ENCODE results near the gene LDAH. TPM values are rescaled to one million over a fixed set of nuclear protein-coding genes. Genes with fewer than 3 reads are reported as not detected.

Gene LDAH
- 15.9 and 27.5 TPM in 2 replicates for total RNA-seq

DNA sequence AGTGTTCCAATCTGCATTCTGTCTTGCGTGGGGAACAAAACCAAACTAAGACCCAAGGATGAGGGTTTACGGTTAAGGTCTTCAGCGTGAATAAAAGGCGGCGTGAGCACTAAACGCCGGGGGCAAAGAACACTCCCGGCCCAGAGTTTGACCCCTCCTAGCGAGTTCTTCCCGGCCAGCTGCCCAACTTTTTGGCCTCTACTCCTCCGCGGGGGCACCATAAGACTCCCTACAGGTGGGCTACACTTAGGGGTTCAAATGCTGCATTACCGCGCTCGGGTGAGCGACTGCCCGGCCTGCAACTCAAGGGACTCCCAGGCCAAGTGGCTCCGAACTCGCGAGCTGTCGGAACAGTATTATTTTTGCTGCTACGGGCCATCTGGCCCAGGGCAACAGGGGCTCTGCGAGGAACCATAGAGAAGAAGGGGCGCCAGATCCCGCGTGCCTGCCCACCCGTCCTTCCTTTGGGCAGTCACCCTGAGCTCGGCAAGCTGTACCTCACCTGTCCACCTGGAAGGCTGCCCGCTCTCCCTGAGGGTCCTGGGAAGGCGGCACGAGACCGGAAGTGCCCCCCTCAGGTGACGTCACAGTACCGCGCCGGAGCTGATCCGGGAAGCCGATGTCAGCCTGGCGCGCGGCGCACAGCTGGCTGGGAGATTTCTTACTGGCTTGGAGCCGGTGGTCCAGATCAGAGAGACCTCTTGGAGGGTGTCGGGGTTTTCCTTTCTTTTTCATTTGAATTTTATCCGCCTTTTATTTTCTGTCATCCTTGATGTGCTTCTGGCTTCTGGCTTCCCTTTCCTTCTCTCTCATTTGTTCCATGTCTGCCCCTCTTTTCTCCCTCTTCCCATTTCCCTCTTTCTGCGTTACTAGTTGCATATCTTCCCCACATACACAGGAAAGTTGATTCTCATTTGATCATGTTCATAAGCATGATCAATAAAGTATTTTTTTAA, at the start of gene LDAH:
Gene LDAH, minus strand, starts transcription at position 567 of the 956 bp plus-strand sequence. CDS start 21,638 bp downstream, outside the sequence.

DNA sequence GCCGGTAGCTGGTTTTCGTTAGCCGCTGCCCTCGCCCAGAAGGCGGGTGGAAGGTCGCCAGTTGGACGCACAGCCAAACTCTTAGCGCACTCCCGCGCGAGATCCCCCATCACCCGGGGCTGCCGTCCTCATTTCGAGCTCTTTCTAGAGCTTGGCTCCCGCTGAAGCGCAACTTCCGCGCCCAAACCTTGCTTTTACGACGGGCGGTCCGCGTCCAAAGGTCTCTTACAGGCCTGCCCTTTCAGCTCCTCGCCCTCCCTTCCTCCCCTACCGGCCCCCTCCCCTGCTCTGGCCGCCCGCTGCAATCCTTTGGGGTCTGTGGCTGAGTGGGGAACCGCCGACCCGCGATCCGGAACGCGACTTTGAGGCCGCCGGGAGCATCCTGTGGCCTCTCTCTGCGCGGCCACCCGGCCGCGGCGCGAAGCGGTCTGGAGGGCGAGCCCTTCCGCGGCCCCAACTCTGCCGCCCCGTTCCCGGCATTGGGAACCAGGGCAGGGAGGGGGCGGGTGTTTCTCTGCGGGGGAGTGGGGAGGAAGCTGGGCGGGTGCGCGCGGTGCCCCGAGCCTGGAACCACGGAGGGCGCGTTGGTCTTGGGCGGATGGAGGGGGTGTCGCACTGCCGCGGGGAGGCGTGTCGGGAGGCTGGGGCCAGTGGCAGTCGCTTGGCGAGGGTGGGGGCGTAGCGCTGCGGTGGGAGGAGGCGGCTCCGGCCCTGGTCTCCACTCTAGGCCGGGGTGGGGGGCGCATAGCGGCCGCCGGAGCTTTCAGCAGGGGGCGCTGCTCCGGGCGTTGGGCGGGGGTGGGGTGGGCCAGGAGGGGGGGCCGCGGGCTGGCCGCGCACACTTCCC, 156.4 kb downstream of the LDAH start, which contains the start of gene GDF7:
Gene GDF7, plus strand, starts transcription at position 841 of the 847 bp plus-strand sequence. CDS start 96 bp downstream, outside the sequence.

DNA sequence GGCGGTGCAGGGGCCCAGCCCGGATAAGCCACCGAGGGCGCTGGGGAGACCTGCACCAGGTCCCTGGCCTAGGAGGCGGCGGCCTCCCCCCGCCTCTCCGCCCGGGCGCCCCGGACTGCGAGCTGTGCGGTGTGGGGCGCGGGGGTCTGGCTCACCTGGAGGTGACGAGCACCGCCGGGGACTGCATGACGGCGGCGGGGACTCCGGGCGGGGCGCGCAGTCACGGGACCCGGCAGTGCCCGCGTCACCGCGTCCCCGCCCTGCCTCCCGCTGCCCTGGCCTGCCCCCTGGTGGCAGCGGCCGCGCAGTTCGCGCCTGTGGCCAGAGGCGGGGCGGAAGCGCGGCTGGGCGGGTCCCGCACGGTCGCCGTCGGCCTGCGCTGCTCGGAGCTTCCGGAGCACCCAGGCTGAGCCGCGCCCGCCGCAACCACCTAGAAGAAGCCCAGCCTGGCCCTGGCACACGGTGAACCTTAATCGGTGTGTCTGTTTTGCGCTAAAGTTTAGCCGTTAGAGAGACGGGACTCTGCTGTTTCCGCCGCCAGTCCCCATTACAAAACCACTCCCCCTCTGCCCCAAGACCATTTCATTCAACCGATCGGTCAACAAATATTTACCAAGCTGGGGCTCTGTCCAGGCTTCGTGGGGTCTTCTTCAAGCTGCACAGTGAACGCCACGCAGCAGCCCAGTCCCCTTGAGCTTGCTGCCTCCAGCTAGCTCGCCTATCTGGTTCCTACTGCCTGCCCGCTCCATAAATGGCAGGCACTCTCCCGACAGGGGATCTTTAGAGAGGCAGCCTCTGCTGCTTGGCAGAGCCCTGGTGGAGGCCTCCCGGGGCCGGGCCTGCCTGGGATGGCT, 171.8 kb downstream of the LDAH start, which contains the start of gene HS1BP3:
Gene HS1BP3, minus strand, starts transcription at position 222 of the 854 bp plus-strand sequence. Its CDS starts 35 bp downstream, at position 187.

Other genes with a start within 250 kb of the LDAH start
- gene HS1BP3, start 172.0 kb downstream of the LDAH start, total RNA-seq: 49.6 and 86.3 TPM in 2 replicates
- gene GDF7, start 156.0 kb downstream of the LDAH start, total RNA-seq: 0.15 TPM in 1 of 2 replicates, not detected in the other
- gene APOB, start 221.0 kb upstream of the LDAH start, total RNA-seq: under 0.01 TPM in 1 of 2 replicates, not detected in the other

Measured in smooth muscle cell of trachea (primary cell).